M059J (cell line): Measurements from ENCODE around the gene SYMPK. TPM values are rescaled to one million over a fixed set of nuclear protein-coding genes. Genes with fewer than 3 reads are reported as not detected.
"Not testable (repeated sequence)": the region's sequence is repeated elsewhere in the genome, so short reads cannot be mapped to it uniquely, and the experiment has no call there.

Experiments
- DNase-seq: peaks from one replicate; pipeline ENCODE4 v3.0.0-alpha.2; 2012; ENCODE audit warnings: low read depth
- total RNA-seq: library from RNA; depleted of rRNA; stranded (reverse); fragments of >200 nt; shearing (Covaris generic); gene quantifications from 2 replicates; pipeline ENCODE4 v1.2.3, GENCODE V29; 2014; rRNA removed

The SYMPK gene
- 35.9 and 36.5 TPM in 2 replicates for total RNA-seq

GRCh38 chr19:45862564-45863334, at the start of gene SYMPK:
Gene SYMPK (minus strand): TSS chr19:45863147. CDS start chr19:45854495, 8,652 bp downstream.
- DNase-seq = peak; percentile 99

GRCh38 chr19:45911291-45911690, 48.3 kb upstream of the SYMPK start:
- no peak for DNase-seq

GRCh38 chr19:45908956-45909355, 46.0 kb upstream of the SYMPK start:
- DNase-seq = peak; percentile 49

- peak; percentile 63 for DNase-seq
Observed at GRCh38 chr19:45906221-45906620, 43.3 kb upstream of the SYMPK start.

- no peak for DNase-seq
Observed at GRCh38 chr19:45905011-45905410, 42.1 kb upstream of the SYMPK start.

- peak; percentile 96 for DNase-seq
Observed at GRCh38 chr19:45902651-45903625, 40.0 kb upstream of the SYMPK start.

- DNase-seq = no peak
Observed at GRCh38 chr19:45901912-45902650, 39.1 kb upstream of the SYMPK start, which contains the start of gene MYPOP. Gene MYPOP (minus strand): TSS chr19:45902613. CDS start chr19:45901773, 840 bp downstream.

GRCh38 chr19:45901432-45901911, 38.5 kb upstream of the SYMPK start:
- no peak for DNase-seq

GRCh38 chr19:45900738-45901431, 37.9 kb upstream of the SYMPK start:
- no peak for DNase-seq

GRCh38 chr19:45899919-45900589, 37.1 kb upstream of the SYMPK start:
- DNase-seq = no peak

GRCh38 chr19:45899253-45899652, 36.3 kb upstream of the SYMPK start:
- DNase-seq = no peak

GRCh38 chr19:45897261-45897812, 34.4 kb upstream of the SYMPK start:
- DNase-seq = no peak

- DNase-seq = not testable (repeated sequence)
Observed at GRCh38 chr19:45895983-45896599, 33.1 kb upstream of the SYMPK start.

- DNase-seq = no peak
Observed at GRCh38 chr19:45895519-45895972, 32.6 kb upstream of the SYMPK start.

- no peak for DNase-seq
Observed at GRCh38 chr19:45890877-45891276, 27.9 kb upstream of the SYMPK start.

GRCh38 chr19:45889210-45889885, 26.4 kb upstream of the SYMPK start:
- DNase-seq = no peak

- DNase-seq = no peak
Observed at GRCh38 chr19:45887200-45887710, 24.3 kb upstream of the SYMPK start.

GRCh38 chr19:45886427-45887199, 23.7 kb upstream of the SYMPK start:
- peak; percentile 94 for DNase-seq
